ENCODE measurements around the gene CREB5.

GRCh38 chr7:28440055-28440601 is 27.8 kb downstream of the CREB5 start:
- TF ChIP-seq, protein P1, sequence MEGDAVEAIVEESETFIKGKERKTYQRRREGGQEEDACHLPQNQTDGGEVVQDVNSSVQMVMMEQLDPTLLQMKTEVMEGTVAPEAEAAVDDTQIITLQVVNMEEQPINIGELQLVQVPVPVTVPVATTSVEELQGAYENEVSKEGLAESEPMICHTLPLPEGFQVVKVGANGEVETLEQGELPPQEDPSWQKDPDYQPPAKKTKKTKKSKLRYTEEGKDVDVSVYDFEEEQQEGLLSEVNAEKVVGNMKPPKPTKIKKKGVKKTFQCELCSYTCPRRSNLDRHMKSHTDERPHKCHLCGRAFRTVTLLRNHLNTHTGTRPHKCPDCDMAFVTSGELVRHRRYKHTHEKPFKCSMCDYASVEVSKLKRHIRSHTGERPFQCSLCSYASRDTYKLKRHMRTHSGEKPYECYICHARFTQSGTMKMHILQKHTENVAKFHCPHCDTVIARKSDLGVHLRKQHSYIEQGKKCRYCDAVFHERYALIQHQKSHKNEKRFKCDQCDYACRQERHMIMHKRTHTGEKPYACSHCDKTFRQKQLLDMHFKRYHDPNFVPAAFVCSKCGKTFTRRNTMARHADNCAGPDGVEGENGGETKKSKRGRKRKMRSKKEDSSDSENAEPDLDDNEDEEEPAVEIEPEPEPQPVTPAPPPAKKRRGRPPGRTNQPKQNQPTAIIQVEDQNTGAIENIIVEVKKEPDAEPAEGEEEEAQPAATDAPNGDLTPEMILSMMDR (IDR thresholded peaks at IDR 0.05 in 2 of 3, conservative IDR thresholded peaks at IDR 0.05 in 1 of 3; ENCODE audit: borderline replicate concordance in 1 of 3, insufficient read depth in 1 of 3, low read depth in 2 of 3, low read length in 2 of 3): no peak
- no peak for TF ChIP-seq SIN3A (IDR thresholded peaks at IDR 0.05; ENCODE audit: low read depth)
- no peak for TF ChIP-seq POLR2A (IDR thresholded peaks at IDR 0.05; ENCODE audit: borderline replicate concordance, extremely low read depth, insufficient read depth, insufficient read length)
- no peak for TF ChIP-seq EGR1 (IDR thresholded peaks at IDR 0.05; ENCODE audit: low read depth)
- TF ChIP-seq EZH2phosphoT487 (IDR thresholded peaks at IDR 0.05; ENCODE audit: borderline replicate concordance): no peak
- no peak for TF ChIP-seq CEBPB (IDR thresholded peaks at IDR 0.05; ENCODE audit: low read depth)
- no peak for TF ChIP-seq POLR2AphosphoS5 (IDR thresholded peaks at IDR 0.05; ENCODE audit: low read depth, low read length)
- no peak for TF ChIP-seq YY1 (IDR thresholded peaks at IDR 0.05; ENCODE audit: extremely low read depth, insufficient replicate concordance, low read depth, low read length)
- no peak for TF ChIP-seq EZH2 (IDR thresholded peaks at IDR 0.05)
- no peak for TF ChIP-seq RAD21 (IDR thresholded peaks at IDR 0.05; ENCODE audit: low read depth)
- TF ChIP-seq, protein P2, sequence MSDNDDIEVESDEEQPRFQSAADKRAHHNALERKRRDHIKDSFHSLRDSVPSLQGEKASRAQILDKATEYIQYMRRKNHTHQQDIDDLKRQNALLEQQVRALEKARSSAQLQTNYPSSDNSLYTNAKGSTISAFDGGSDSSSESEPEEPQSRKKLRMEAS (IDR thresholded peaks at IDR 0.05): no peak
- TF ChIP-seq SP1 (IDR thresholded peaks at IDR 0.05; ENCODE audit: low read depth): no peak
- no peak for TF ChIP-seq ZNF274 (IDR thresholded peaks at IDR 0.05; ENCODE audit: low read depth, low read length)
- TF ChIP-seq REST (IDR thresholded peaks at IDR 0.05; ENCODE audit: low read depth): no peak
